ENCODE results near the gene TNFSF15.

GRCh38 chr9:114784721-114785279 is 21.0 kb downstream of the TNFSF15 start:
- no peak for TF ChIP-seq CTCF (IDR thresholded peaks at IDR 0.05)
- no peak for TF ChIP-seq POLR2A (IDR thresholded peaks at IDR 0.05)
- TF ChIP-seq EP300 (IDR thresholded peaks at IDR 0.05): no peak
